ENCODE results near the gene ASB9.

GRCh38 chrX:15216280-15216679 is 53.6 kb downstream of the ASB9 start:
- TF ChIP-seq, protein P1, sequence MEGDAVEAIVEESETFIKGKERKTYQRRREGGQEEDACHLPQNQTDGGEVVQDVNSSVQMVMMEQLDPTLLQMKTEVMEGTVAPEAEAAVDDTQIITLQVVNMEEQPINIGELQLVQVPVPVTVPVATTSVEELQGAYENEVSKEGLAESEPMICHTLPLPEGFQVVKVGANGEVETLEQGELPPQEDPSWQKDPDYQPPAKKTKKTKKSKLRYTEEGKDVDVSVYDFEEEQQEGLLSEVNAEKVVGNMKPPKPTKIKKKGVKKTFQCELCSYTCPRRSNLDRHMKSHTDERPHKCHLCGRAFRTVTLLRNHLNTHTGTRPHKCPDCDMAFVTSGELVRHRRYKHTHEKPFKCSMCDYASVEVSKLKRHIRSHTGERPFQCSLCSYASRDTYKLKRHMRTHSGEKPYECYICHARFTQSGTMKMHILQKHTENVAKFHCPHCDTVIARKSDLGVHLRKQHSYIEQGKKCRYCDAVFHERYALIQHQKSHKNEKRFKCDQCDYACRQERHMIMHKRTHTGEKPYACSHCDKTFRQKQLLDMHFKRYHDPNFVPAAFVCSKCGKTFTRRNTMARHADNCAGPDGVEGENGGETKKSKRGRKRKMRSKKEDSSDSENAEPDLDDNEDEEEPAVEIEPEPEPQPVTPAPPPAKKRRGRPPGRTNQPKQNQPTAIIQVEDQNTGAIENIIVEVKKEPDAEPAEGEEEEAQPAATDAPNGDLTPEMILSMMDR (IDR thresholded peaks at IDR 0.05; ENCODE audit: low read depth, low read length), result no peak
- no peak for TF ChIP-seq EZH2phosphoT487 (IDR thresholded peaks at IDR 0.05; ENCODE audit: low read depth)
